Uterus (tissue), 2 donors: ENCODE measurements around the gene TRAFD1.

Experiments used
- CTCF ChIP-seq, 4 experiments: fragments of 200-600 bp in 2 of 4; fragments of 450-650 bp in 2 of 4; sonication (generic) in 2 of 4; IDR thresholded peaks; one replicate each; pipeline ENCODE4 v1.5.1; 2016 to 2019; ENCODE audit warnings: antibody characterized with exemption in 4 of 4, mild to moderate bottlenecking in 2 of 4, moderate library complexity in 1 of 4
- POLR2A ChIP-seq, 2 donors: fragments of 450-650 bp; IDR thresholded peaks; one replicate each; pipeline ENCODE4 v1.6.1; 2016; ENCODE audit warnings: antibody characterized with exemption in 2 of 2, mild to moderate bottlenecking in 1 of 2, moderate library complexity in 1 of 2

- no peak for TF ChIP-seq CTCF (IDR thresholded peaks at IDR 0.05)
- TF ChIP-seq POLR2A (IDR thresholded peaks at IDR 0.05): no peak
Measured at GRCh38 chr12:112176321-112177010, 51.1 kb downstream of the TRAFD1 start.
